Spleen (tissue), 7 donors: ENCODE measurements around the gene CNST.

ENCODE experiments used
- CTCF ChIP-seq, 11 experiments: fragments of 200-600 bp in 7 of 11; fragments of 450-650 bp in 4 of 11; sonication (generic) in 4 of 11; IDR thresholded peaks in 8 of 11; conservative IDR thresholded peaks in 3 of 11; 1 replicate in 7 of 11; 2 replicates in 4 of 11; pipeline versions ENCODE4 v1.4.0 to v1.8.0; 2016 to 2021; ENCODE audit warnings: antibody characterized with exemption in 11 of 11, inconsistent platforms in 4 of 11, mild to moderate bottlenecking in 1 of 11
- POLR2A ChIP-seq, 3 donors: fragments of 450-650 bp; IDR thresholded peaks; one replicate each; pipeline ENCODE4 v1.5.1; 2017; ENCODE audit warnings: antibody characterized with exemption in 3 of 3, mild to moderate bottlenecking in 1 of 3
- donor health status: DM: no; HTN: no; CAD: no; lungs with moderate emphysema.
- donor health status: DM: no; HTN: no; CAD: no.
- donor health status: DM: no; HTN: no; CAD: no.

- TF ChIP-seq CTCF (IDR thresholded peaks at IDR 0.05 in 8 of 11, conservative IDR thresholded peaks at IDR 0.05 in 3 of 11) (no peak), POLR2A (IDR thresholded peaks at IDR 0.05) (no peak)
Measured at GRCh38 chr1:246647513-246647912, 81.3 kb downstream of the CNST start.
